CD4-positive, alpha-beta T cell treated with Interleukin-15 for 1 hour (primary cell): Measurements from ENCODE around the gene DYNLT1.
"Not testable (repeated sequence)": the region's sequence is repeated elsewhere in the genome, so short reads cannot be mapped to it uniquely, and the experiment has no call there.

ENCODE experiments used
- DNase-seq: peaks from one replicate; pipeline ENCODE4 v3.0.0-alpha.2; 2020

The DYNLT1 gene

DNA sequence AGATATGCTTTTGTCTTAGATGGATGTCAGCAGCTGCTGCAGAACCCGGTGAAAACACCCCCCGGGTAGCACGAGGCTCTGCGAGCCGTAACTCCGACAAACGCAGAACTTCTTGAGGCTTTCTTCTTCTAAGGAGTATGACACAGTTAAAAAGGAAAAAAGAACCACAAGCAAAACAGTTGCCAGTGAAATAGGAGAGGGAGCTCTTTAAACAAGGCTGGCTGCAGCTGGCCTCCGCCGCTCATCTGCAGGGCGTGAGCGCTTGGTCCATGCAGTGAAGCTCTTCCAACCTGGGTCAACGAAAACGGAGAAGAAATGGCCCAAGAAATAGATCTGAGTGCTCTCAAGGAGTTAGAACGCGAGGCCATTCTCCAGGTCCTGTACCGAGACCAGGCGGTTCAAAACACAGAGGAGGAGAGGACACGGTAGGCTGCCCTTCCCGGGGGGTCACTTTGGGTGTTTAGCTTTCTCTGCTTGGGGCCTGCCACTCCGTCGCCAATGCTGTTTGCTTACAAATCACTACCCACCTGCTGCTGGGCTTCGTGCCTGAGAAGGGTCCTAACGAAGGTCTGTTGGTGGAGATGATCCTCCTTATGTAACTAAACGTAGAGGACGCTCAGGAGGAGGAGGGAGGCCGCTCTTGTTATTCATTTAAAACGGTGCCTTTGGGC, 18.5 kb upstream of the DYNLT1 start:
- DNase-seq = peak; percentile 49

DNA sequence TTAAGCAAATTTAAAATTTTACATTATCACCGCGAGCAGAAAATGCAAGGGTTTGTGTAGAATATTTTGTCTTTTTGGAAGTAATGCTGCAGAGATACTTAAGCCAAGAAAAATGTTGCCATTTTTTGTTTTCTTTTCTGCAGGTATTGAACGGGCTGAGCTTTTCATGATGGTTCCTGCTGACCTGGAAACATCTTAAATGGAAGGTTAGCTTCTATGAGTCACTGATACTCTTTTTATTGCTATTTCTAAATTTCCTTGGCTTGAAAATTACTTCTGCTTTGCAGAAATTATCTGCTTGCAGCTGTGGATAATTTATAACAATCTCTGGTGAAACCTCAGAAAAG, 18.0 kb upstream of the DYNLT1 start:
- DNase-seq = no peak

DNA sequence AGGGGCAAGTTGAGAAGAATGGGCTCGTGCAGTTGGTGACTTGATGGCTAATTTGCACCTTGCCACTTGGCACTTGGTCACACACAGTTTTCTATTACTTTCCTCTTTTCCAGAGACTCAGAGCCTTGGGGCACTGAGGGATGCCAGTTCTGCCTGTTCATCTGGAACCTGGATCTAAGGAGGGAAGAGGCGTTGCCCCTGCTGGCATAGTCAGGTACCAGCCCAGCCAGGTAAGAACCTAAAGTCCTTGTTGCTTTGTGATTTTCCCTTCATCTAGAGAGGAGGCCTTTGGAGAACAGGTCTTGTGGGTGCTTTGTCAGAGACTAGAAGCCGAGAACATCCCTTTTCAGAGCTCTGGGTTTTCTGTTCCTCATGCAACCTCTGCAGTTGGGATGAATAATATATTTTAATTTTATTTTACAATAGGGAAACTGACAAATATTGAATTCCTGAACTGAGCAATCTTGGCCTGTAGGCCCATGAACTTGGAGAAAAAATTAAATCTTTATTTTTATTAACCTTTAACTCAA, 16.7 kb upstream of the DYNLT1 start:
- no peak for DNase-seq

DNA sequence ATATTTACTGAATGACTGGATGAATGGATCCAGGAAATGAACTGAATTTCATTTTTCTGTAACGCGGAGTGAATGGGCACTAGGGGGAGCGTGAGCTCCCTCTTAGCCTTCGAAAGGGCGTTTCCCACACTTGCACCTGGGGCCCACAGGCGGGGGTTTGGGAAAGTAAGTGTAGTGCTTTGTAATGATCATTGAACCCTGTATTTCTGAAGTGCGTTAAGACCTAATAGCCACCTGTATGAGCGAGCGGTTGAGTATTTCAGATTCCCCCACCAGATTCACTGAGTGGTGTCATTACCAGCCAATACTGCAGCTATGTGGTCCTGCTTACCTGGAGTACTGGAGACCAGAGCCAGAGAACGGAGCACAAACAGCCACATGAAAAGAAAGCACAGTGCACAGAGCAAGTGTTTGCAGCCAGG, 15.8 kb upstream of the DYNLT1 start:
- peak; percentile 66 for DNase-seq

DNA sequence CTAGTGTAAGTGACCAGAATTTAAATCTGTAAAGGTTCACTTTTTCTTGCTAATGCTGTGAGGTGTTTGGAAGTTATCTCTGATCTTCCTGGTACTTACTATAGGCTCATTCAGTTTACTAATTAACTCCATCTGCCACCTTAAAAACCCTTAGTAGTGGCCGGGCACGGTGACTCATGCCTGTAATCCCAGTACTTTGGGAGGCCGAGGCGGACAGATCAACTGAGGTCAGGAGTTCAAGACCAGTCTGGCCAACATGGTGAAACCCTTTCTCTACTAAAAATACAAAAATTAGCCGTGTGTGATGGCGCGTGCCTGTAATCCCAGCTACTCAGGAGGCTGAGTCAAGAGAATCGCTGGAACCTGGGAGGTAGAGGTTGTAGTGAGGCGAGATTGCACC, 12.4 kb upstream of the DYNLT1 start:
- DNase-seq = not testable (repeated sequence)

DNA sequence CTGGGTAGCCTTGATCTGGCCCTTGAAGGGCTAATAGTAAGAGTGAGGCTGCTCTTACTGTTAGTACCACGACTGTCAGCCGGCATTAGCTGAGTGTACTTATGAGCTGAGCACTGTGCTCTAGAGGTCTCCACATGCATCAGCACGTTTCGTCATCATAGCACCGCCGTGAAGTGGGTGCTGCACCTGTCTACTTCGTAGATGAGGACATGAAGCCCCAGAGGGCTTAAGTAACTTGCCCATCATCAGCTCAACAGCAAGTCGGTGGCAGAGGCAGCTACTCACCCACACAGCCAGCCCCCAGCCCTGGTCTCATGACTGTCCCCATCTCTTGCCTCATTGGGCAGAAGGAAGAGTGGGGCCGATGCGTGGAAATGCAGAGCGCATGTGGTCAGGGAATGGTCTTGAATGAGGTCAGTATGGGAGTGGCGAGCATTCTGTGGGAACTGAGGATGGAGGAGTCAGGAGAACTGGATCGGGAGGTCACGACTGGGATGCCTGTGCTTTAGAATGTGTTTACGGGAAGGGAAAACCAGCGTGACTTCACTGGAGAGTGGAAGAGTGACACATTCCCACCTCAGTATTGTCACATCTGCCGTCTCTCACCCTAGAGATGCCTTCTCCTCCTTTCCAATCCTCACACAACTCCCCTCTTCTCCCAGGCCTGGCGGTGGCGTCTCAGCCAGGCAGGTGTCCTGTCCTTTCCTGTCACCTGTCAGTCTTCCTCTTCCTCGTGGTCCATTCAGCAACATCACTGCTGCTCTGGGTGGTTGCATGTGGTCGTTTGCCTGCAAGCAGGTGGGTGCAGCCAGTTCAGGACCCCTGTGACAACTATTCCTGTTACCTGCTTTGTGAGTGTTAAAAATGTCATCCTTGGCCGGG, 11.3 kb upstream of the DYNLT1 start:
- DNase-seq = no peak

DNA sequence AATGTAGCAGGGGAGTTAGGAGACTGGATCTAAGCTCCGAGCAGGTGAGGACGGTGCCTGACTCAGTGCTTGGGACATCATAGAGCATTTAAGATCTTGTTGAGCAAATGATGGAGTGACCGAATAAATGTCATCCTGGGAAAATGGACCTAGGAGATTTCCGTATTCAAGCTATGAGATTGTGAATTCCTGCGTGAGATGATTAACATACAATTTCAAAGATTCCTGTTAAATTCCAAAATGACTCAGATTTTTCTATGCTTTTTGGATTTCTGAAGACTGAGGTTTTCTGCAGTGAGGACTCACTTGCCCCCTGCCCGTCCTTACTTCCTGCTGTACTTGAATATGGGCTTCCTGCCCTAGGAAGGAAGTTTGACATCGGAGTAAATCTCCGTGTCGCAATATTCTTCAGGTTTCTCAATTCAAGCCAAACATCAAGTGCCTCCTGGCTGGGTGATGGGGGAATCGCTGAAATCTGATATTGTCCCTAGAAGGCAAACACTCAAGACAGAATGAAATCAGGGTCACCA, 10.5 kb upstream of the DYNLT1 start:
- peak; percentile 34 for DNase-seq

DNA sequence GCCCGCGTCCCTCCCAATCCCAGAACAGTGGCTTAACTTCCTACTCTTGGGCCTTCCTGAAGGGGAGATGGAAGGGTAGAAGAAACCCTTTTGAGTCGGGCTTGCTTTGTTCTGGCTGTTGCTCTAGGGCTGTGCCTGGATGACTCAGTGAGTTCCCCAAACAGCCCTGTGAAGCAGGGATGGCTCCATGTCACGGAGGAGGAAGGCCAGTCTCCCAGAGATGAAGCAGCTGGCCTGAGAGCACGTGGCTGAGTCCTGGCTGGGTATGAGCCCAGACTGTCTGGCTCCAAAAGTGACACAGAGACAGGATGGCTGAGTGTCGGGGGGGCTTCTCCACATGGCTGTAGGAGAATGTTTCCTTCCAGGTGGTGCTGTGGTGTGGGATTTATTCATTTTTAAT, 10.0 kb upstream of the DYNLT1 start:
- DNase-seq = peak; percentile 73

DNA sequence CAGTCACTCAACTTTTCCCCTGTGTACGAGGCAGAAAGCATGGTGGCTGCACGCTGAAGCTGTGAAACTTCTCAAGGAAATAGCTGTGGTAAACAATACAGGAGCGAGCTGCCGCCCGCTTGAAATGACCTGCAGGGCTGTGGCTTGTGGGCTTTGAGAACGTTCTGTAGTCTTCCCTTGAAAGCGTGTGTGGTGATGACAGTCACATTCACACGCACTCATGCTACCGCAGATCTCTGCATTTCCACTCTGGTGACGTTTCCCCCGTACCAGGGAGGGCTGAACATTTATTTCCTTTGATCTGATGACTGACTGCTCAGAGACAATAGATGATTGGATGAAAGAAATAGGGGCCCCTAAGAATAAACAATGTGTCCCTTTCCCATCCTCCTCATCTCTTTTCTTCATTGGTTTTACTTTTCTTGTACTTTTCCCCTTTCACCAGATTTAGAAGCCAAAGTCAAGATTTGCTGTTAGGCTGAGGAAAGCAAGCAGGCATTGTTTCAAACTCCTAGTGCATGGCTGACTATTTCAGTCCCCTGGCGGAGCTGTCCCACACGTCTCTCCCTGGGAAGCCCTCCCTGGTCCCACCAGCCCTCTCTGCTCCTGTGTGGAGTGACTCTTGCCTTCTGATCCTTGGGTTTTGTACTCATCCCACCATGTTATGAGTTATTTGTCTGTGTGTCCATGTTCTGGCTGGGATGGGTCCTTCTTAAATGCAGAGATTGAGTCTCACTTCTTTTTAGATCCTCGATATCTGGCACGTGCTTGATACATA, 9.2 kb upstream of the DYNLT1 start:
- peak; percentile 94 for DNase-seq

DNA sequence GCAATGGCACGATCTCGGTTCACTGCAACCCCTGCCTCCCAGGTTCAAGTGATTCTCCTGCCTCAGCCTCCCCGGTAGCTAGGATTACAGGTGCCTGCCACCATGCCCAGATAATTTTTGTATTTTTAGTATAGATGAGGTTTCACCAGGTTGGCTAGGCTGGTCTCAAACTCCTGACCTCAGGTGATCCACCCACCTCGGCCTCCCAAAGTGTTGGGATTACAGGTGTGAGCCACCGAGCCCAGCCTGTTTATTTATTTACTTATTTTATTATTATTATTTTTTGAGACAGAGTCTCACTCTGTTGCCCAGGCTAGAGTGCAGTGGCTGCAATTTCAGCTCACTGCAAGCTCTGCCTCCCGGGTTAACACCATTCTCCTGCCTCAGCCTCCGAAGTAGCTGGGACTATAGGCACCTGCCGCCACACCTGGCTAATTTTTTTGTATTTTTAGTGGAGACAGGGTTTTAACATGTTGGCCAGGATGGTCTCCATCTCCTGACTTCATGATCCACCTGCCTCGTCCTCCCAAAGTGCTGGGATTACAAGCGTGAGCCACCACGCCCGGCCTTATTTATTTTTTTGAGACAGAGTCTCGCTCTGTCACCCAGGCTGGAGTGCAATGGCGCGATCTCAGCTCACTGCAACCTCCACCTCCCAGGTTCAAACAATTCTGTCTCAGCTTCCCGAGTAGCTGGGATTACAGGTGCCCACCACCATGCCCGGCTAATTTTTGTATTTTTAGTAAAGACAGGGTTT, 7.6 kb upstream of the DYNLT1 start:
- not testable (repeated sequence) for DNase-seq

DNA sequence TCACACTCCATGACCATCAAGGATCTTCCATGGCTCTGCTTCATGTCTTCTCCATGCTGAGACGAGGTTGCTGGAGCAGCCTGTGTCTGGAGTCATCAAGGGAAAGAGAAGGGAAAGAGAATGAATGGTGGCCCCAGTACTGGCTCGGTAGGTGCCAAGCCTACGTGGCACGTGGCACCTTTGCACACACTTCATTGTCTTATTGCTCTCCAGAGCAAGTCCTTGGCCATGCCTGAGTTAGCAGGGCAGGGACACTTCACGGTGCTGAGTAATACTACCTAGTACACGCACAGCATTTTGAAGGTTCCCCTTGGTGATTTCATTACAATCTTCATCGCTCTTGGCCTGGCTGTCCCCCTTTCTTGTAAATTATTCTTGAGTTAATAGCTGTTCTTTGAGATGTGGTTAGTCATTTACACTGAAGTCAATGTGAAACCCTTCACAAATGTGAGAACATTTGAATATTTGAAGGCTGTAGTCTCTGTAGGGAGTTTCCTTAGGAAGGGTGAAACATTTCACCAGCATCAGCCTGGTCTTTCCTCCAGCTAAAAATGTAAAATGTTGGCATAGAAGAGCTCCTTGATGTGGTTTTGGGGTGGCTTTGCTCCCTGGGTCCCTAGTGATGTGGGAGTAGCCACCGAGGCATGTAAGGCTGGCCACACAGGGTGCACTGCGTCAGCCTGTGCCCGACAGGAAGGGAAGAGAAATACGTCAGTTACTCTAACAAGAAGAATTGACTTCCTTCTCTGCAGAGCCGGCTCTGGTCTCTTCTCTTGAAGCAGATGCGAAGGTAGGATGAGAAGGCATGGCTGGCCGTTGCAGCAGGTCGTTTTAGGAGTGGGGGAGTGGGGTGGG, 5.0 kb upstream of the DYNLT1 start, which contains the start of gene SYTL3:
TSS of gene SYTL3 (plus strand) at position 766 of the 855 bp plus-strand sequence. CDS start 13,215 bp downstream, outside the sequence.
- peak; percentile 92 for DNase-seq

DNA sequence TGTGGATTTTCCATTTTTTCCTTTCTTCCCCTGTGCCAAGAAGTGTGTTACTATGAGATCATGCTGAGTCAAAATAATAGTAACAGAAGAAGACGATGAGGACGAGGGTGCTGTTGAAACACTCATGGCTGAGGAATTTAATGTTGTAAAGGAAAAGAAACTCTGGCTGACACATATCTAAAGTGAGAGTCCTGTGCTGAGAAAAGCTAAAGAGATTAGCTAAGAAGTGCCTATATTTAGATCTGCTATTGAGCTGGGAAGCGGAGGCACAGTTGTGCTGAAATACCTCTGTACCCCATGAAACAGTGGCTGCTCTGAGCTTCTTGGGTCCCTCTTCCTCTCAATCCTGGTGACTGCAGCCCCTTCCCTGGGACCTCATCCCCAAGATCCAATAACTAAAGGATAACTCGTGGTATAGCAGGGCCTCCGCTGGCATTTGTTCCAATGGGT, 4.2 kb upstream of the DYNLT1 start:
- DNase-seq = no peak

DNA sequence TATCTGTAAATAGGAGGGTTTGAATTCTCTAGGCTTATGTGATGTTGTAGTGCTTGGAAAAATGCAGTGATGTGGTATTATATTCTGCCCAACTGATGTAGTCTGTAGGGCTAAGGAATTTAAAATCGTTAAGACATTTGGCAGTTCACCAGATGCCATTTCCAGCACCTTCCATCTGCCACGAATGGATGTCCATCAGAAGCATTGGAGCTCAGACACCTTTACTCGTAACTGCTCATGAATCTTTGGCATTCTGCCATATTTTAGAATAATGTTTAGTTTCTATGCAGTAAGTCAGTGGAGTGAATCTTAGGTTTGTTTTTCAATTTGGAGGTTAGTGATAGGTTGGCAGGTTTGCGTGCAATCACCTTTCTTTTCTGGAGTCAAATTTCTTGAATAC, 3.0 kb upstream of the DYNLT1 start:
- no peak for DNase-seq

DNA sequence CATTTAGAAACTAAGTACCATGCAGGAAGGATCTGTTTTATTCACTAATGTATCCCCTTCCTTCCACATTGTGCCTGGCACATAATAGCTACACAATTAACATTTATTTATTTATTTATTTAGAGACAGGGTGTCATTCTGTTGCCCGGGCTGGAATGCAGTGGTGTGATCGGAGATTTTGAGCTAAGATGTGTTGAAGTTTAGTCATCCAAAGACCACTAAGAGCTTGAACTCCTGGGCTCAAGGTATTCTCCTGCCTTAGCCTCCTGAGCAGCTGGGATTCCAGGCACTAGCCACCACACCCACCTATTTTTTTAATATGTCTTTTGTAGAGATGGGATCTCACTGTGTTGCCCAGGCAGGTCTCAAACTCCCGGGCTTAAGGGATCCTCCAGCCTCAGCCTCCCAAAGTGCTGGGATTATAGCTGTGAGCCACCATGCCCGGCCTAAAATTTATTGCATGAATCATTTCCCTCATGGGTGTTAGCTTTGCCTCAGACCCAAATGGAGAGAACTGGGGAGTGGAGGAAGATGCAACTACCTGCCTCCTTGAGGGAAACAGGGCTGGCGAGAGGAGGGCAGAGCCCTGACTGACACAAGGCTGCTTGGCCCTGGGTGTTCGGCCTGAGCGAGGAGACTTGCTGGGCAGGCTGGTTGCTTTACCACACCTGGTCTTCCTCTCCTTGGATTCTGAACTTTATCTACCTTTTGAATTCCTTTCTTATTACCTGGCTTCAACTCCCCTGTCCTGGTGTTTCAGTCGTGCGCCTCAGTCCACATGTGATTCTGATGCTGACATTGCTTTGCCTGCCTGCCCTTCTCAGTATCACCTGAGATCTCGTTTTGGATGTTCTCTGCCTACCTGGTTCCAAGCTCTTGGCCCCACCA, 1.7 kb upstream of the DYNLT1 start:
- no peak for DNase-seq

DNA sequence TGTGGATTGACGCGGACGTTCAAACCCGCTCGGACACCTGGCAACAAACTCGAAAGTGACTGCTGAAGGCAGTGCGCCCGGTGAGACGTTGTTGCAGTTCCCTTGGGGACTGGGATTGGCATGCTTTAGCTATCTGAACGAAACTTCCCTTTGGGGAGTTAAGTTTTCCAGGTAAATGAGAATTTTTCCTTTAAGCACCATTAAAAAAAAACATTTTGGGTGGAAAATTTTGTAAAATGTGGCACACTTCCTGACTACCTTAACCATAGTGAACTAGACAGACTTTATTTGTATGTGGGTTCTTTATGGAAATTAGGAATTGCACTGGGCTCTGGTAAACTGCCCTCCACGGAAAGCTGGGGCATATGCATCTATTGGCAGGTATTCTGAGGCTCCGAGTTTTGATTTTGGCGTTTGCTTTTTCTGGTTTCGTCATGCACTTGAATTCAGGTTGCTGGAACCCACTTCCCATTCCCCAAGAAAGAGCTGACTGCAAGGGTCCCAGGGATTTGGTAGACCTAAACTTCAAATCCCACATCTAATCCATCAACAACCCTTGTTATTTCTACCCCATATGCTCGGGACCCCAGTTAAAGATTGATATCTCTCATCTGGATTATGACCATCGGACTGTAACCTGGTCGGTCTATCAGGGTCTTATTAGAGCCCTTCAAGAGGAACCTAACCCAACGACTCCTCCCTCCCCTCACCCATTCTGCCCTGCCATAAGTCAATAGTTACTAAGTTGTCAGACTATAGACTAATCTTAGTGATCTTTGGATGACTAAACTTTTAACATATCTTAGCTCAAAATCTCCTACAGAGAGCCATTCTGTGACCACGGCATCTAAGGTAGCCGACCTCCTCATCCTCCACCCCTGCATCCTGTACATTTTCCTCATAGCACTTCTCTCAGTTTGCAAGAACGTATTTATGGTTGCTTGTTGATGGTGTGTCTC, 800 bp upstream of the DYNLT1 start:
- DNase-seq = no peak

DNA sequence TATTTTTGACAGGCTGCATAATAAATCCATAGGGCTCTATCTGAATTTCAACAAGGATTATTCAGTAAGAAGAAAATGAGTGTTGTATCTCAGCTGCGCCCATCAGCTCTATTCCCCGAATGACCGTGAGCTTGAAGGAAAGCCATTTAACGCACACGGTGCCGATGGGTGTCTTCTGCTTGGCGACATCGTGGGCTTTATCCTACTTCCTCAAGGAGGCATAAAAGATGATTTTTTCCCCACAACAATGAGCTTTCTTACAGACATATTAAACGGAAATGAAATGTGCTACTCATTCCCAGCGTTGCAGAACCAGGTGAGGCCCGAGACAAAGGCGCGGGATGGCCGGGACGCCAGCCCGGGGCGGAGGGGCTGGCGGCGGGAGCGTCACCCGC, 710 bp downstream of the DYNLT1 start:
- DNase-seq = no peak

DNA sequence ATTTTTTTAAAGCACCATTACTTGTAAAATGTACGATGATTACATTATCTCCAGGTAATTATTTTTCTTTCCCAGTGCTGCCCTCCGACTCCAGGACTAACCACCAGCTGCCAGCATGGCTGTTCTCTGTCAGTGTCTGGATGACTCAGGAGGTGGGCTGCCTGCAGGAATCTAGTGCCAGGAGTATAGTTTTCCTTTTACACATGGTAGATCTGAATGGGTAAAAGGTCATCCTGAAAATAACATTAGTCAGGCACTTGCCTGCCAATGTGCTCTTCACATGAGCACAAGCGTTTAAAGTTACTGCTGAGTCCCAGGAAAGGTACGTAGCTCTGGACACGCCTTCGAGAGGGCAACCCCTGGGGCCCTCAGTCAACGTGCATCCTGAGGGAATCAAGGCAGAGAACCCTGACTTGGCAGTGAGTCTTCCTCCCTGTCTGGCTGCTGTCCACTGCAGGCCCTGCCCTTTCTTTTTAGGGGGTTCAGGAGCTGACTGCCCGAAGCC, 2.4 kb downstream of the DYNLT1 start:
- DNase-seq = no peak

DNA sequence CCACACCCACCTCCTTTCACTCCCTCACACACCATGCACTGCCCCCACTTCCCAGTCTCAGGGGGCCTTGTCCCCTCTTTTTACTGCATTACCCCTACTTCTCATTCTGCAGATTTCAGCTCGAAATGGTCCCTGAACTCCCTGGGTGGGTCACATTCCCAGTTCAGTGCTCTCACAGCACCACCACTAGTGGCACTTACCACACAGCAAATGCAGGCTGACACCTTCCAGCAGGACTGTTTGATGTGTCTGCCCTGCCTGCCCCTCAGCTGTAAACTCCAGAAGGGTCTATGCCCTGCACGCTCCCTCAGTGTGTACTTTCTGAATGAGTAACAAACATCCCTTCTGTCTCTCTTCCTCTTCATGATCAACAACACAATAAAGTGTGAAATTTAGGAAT, 4.0 kb downstream of the DYNLT1 start:
- DNase-seq = no peak

DNA sequence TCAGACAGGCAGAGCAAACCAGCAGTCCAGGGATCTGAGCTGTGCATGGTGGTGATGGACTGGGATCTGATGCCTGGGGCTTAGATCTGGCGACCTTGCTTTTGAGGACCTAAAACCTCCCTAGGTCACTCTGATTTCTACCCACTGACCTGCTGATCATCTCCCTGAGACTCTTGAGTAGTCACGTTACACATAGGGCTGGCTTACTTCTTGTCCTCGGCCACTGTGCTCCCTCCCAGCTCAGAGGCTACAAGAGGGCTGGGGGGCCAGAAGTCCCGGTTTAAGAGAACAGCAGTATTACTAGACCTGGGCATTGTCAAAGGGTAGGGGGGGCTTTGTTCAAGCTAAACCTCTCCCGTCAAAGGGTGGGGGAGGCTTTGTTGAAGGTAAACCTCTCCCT, 5.5 kb downstream of the DYNLT1 start:
- DNase-seq = no peak
